Middle frontal gyrus (tissue), 1 donor: Measurements from ENCODE around the gene CAMSAP1.

ENCODE experiments used
- DNase-seq: peaks from one replicate; pipeline ENCODE4 v3.0.0-alpha.2; 2015; ENCODE audit warnings: low spot score; ENCODE audit errors: extremely low spot score

The CAMSAP1 gene

DNA sequence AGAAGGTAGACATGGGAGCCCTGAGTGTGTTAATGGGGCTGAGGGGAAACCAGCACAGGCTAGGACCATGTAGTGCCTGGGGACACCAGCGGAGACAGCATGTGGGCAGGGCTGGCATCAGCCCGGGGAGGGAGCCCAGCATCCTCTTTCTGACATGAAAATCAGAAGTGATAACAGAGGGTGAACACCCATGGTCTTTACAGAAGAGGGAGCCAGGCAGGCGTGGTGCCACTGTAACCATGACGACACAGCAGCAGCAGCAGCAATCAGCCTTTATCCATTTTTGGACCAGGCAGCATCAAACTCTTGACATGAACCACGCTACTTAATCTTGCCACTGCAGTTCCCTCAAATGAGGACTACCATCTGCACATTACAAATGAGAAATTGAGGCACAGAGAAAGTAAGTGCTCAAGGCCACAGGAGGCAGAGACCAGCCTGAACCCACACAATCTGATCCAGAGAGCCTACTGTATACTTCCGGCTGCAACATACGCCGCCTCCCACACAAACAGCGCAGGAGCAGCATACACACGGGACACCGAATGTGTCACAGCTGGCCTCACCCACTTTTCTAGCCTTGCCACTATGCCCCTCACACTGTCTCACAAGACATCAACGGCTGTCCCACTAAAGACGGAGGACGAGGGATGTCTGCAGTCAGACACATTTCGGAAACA is 23.8 kb downstream of the CAMSAP1 start:
- no peak for DNase-seq

DNA sequence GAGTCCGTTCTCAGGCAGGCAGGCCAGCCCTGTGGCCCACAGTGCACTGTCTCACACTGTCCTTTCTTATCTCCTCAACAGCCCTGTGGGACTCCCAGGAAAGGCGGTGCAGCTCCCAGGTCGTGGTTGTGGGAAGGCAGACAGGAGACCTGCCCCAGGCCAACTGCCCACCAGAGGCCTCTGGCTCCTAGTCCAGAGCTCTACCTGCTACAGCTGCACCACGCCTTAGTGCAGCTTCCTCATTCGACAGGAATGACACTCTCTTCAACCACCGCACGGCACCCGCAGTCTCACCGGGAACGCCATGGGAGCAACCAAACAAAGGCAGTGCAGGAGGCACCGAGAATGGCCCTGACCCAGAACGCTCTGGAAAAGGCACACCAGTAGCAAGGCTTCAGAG is 25.3 kb downstream of the CAMSAP1 start:
- DNase-seq, result no peak

DNA sequence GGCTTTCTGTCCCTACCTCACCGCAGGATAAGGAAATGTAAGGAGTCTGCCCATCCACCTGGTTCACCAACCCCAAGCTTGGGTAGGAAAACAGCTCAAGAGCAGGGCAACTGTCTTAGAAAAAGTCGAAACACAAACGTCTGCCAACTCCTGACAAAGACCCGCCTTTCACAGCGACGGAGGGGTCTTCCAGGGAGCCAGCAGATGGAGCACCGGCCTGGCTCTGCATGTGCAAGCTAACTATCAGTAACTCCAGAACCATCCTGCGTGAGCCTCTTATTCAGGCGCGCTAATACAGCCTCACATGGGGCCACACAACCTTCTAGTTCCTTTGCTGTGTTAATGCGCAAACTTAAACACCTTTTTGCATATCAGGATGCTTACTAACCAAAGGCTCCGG is 26.9 kb downstream of the CAMSAP1 start:
- no peak for DNase-seq

DNA sequence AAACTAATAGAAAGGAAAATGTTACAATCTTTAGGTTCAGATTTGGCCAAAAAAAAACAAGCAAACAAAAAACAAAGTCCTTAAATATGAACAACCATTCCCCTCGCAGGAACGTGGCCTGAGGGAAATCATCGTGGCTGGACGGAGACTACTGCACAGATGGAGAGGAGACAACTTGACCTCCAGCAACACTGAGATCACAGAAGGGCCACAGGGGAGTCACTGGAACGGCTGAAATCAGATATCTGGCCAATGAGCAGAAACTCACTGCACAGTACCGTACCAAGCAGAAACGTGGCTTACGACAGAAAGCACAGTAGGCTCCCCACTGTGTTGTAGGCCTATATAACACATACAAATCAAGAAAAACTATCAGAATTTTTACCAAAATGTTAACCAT is 27.7 kb downstream of the CAMSAP1 start:
- no peak for DNase-seq

DNA sequence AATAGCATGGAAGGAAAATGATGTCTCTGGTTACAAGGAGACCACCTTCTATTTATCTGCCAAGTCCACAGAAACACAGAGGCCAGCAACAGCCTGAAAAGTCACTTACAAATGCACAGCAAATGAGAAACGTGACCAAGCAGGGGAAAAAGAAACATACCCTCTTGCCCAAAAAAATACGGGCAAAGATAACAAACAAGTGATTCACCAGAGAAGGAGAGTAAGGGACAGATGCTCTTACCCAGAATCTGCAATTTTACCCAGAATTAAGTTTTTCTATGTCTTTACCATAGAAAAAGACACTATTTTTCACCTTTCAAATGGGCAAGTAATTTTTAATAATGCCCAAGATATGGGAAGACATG is 28.1 kb downstream of the CAMSAP1 start:
- no peak for DNase-seq

DNA sequence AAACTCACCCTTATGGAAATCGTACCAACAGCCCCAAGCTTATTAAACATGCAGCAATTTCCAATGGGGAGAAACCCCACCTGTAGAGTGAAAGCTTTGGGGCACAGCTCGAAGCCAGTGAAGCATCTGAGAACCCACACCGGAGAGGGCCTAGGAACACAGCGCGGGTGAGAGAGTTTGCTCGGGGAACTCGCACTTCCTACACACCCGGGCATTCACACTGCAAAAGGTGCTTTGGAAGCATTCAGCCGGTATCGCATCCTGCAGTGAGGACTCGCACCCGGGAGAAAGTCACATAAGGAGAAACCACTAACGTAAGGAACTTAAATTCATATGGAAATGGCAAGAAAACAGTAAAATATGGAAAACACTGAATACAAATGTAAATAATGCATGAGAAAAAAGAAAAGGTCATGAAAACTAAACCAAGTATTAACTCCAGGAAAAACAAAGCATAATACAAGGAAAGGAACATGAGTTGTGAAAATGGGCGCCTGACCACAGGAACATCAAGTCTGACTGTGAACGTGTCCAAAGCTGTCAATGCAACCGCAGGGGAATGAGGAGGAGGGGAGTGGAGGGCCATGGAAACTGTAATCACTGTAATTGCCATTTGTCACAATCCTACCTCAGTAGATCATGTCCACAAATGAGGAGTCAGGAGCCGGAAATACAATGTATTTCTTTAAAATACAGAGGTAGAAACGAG is 28.7 kb downstream of the CAMSAP1 start:
- no peak for DNase-seq

DNA sequence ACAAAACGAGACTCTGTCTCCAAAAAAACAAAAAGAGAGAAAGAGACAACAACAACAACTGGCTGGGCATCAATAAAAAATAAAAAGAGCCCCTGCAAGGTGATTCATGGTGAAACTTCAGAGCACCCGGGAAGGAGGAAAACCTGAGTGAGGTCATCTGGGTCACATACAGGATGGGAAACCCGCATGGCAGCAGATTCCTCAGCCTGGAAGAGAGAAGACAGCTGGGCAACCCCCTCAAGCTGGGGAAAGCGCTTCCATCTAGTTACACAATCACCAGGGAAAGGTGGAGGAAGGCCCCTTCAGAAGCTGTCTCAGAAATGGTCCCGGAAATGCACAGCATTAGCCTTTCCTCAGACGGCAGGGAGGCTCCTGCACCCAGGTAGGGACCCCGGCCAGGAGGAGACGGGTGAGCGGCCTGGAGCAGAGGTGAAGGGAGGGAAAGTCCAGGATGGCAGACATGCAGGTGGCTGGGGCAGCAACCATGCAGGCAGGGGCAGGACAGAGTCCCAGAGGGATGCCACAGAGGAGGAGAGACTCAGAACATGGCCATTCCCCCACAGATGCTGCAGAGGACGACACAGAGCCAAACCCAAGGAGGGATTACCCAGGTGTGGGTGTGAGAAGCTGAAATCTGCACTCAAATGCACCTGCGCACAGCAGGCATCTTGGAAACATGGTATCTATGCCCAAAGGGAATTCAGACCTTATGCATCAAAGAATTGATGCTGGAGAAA is 29.4 kb downstream of the CAMSAP1 start:
- DNase-seq, result no peak

DNA sequence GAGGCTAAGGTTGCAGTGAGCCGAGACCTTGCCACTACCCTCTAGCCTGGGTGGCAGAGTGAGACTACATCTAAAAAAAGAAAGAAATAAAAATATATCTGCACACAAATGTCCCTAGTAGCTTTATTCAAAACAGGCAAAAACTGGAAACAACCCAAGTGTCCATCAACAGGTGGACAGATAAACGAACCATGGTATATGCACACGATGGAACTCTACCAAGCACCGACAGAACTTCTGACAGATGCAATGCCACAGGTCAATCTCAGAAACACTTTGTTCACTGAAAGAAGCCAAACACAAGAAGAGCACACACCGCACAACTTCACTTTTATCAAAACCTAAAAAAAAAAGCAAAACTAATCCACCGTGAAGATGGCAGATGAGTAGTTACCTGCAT is 30.4 kb downstream of the CAMSAP1 start:
- no peak for DNase-seq

DNA sequence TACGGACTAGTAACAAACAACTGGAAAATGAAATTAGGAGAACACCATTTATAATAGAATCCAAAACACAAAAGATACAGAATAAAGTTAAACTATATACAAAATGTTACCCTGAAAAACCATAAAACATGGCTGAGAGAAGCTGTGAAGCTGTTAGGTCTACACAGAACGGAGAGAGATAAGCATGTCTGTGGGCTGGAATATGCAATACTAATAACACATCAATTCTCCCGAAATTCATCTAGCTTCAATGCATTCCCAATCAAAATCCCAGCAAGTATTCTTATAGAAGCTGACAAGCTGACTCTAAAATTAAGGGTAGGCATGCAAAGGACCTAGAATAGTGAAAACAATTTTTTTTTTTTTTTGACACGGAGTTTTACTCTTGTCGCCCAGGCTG is 32.5 kb downstream of the CAMSAP1 start:
- no peak for DNase-seq

DNA sequence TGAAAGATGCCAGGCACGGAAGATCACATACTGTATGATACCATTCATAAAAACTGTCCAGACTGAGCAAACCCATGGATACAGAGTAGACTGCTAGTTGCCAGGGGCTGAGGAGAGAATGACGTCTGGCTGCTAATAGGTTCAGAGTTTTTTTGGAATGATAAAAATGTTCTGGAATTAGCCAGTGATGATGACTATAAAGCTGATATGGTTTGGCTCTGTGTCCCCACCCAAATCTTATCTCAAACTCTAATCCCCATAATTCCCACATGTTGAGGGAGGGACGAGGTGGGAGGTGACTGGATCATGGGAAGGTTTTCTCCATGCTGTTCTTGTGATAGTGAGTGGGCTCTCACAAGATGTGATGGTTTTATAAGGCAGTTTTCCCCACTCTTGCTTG is 37.4 kb downstream of the CAMSAP1 start:
- no peak for DNase-seq

DNA sequence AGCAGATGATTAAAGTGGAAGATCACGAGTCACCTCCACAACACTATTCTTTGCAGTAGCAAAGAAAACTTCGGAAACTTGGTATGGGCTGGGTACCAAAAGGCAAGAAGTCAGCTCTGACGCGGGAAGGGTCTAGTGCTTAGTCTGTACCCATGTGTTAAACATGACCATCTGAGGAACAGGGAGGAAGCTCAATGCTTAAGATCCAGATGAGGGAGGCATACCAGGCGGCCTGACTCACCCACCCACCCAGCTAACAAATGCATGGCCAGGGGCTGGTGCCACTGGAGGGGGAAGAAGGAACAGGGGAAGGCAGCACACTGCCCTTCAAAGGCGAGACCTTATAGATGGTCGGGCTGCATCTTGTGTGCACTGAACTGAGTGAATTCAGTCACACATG is 41.8 kb downstream of the CAMSAP1 start:
- no peak for DNase-seq

DNA sequence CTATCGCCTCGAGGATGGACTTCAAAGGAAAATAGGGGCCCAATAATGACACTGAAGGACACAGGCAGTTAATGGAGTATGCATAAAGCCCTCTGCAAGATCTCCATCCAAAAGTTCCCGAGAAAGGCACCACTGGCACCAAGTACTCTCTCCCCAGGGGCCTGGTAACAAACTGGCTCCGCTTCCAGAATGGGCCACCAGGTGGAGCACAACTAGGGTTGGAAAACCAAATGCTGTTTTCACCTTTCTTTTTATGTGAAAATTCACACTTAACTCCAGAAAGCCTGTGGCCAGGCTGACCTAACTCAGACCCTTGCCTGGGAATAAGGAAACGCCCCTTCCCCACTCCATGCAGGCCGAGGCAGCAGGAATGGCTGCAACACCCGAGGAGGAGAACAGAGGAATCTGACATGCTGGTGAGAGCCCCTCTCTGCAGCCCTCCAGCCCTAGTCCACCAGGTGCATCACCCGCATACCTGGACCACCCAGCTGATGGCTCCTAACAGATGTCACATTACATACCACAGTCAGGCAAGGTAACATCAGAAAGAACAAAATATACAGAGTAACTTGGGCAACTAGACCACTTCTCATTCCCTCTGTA is 42.8 kb downstream of the CAMSAP1 start:
- DNase-seq, result peak; percentile 60

DNA sequence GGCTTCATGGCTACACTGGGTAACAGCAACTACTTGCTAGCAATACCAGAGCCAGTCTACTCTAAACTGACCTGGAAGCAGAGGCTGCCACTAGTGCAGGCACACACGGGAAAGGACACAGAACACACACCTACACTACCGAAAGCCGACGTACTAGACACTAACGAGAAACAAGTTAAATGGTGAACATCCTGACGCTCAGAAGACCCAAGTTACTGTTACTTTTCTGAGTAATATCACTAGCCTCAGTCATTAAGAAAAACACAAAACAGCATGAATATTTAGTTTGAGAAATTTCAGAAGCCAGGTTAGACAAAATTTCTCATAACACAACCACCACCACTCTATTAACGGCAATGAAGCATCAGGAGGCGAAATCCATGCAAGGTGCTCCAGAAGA is 44.5 kb downstream of the CAMSAP1 start:
- no peak for DNase-seq

DNA sequence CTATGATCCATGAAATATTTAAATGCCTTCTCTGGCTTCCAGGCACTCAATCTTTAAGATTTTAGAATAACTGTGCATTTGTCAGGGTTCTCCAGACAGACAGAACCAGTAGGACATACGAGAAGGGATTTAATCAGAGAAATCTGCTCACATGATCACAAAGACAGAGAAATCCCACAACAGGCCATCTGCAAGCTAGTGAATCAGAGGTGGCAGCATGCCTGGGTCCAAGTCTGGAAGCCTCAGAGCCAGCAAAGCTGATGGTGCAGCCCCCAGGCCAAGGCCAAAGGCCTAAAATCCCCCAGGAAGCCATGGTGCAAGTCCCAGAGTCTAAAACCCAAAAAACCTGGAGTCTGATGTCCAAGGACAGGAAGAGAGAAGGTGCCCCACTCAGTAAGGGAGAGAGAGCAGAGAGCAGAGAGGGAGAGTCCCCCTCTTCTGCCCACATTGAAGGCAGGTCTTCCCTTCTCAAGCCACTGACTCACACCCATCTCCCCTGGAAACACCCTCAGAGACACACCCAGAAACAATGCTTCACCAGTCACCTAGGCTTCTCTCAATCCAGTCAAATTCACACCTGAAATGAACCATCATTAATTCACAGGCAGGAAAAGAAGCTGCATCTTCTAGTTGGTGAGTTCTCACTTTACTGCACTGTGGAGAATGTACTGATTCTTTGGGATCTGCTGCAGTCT is 48.7 kb downstream of the CAMSAP1 start:
- DNase-seq, result no peak

DNA sequence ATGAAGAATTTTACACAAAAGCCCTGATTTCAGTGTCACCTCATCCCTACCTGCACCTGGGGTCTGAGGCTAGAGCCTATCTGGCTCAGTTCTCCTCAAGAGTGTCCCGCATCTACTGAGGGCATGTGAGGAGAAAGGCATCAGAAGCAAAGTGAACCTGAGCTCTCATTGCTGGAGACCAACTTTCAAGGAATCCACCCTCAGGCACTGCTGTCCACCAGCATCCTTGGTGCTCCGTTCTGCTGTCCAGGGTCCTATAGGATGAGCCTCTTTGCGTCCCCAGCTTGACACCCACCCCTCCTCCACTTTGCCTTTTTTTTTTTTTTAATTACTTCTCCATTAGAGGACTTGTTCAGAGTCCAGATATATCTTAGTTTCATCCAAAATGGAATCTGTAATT is 49.5 kb downstream of the CAMSAP1 start:
- no peak for DNase-seq

DNA sequence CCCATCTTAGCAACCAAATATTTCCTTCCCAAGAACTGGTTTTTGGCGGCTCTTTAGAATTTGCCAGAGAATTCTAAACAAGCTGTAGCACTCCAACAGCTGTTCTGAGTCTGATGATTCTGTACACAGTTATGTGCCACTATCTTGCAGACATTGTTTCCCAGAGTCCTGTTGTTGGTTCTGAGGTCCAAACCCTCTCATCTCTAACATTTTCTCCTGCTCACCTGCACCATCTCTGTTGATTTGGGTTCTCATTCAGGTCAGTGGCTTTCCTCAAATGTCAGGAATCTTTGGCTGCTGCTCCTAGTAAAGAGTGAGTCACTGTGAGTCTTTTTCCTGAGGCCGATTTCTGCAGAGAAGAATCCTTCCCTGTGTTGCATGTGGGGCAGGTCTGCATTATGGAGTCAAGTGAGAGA is 50.0 kb downstream of the CAMSAP1 start:
- no peak for DNase-seq

DNA sequence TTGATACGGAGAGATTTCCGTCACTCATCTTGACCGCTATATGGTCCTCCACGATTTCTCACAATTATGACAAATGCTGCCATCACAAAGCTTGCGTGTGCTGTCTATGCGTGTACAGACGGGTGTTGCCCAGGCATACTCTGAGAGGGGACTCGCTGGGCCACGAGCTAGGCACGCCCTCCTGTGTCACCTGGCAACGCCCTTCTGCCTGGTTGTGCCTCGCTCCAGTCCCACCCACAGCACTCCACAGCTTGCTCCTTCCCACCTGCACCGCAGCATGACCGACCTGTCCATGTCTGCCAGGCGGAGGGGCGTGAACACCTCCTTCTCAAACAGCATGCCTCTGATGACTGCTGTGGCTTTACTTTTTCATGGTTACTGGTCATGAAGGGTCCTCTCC is 55.6 kb downstream of the CAMSAP1 start:
- DNase-seq, result no peak

DNA sequence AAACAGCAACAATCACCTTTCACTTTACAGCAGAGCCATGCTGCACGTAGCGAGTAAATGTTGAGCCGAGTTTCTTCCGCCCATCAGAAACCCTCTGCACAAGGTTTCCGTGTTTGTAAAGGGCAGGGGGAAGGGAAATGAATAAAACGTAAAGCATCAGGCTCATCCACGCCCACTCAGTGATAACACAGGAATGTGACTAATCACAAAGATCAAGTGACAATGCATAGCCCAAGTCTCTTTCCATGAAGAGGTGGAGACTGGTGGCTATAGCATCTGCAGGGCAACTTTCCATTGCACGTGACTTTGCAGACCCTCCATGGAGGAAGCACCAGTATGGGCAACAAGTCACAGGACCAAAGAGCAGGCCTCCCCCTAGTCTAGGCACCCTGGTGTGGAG is 56.6 kb downstream of the CAMSAP1 start:
- DNase-seq, result no peak

DNA sequence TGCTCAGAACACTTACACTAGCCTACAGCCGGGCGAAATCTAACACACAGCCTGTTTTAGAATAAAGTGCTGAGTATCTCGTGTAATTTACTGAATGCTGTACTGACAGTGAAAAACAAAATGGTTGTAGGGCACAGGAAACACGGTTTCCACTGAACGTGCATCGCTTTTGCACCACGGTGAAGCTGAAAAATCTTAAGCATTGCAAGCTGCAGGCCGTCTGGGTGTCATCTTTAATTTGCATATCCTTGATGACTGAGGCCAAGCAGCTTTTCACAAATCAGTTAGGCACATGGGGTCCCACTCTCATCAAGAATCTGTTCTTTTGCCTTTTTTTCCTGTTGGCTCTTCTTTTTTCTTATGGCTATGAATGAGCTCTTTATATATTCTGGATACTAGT is 58.2 kb downstream of the CAMSAP1 start:
- no peak for DNase-seq

DNA sequence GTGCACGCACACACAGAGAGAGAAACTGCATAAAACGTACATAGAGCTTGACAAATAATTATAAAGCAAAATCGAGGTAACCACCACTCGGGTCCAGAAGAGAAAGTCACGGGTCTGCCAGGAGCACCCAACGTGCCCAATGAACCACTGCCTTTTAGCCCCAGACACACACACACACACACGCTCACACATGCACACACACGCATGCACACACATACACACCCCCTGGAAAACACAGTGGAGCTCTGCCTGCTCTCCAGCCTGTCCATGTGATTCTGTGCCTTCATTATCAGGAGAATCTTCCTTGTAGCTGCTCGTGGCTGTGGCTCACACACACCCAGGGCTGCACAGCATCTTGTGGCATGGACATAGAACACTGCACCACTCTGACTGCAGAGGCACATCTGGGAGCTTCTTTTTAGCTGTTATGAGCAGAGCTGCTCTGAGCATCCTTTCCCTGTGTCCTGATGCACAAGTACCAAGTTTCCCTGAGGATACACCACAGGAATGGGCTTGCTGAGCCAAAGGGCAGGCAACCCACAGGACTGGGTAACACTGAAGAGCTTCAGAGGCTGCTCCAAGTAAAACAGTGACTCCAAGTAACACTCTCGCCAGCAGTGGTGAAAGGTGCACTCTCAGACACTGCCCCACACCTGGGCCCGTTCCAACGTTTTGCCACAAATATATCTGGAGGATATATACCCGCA is 58.9 kb downstream of the CAMSAP1 start:
- DNase-seq, result no peak

DNA sequence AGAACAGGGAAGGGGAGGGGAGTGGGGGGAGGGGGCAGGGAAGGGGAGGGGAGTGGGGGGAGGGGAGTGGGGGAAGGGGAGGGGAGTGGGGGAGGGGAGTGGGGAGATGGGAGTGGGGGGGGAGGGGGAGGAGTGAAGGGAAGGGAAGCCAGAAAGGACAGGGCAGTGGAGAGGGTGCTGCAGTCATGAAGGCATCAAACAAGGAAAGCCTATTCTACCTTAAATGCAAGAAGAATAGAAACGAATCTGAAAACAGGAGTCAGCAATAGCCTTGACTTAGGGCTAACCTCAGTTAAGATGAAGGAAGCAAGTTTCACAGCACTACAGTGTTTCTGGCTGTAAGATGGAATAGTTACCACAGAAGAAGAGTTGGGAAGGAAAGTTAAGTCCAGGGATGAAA is 59.5 kb downstream of the CAMSAP1 start:
- DNase-seq, result no peak
